Smooth muscle cell (in vitro differentiated cells): ENCODE measurements around the gene ADRA2A. TPM values are rescaled to one million over a fixed set of nuclear protein-coding genes. Genes with fewer than 3 reads are reported as not detected.

Source experiments
- DNase-seq: peaks from one replicate; lab custom pipeline; 2025; ENCODE audit not compliant: unreplicated experiment; lab: John Stamatoyannopoulos, UW
- H2AFZ ChIP-seq: fragments of 200-600 bp; sonication (generic); 2 replicates; pipeline ENCODE4 v1.6.0; 2016; ENCODE audit warnings: antibody characterized with exemption, low read depth, mild to moderate bottlenecking
- H3F3A ChIP-seq: fragments of 200-600 bp; sonication (generic); 2 replicates; pipeline ENCODE4 v1.6.0; 2017; ENCODE audit warnings: antibody characterized with exemption, low read depth
- H3K27ac ChIP-seq: fragments of 200-600 bp; sonication (generic); 2 replicates; pipeline ENCODE4 v1.5.1; 2016; ENCODE audit warnings: low read depth, mild to moderate bottlenecking
- H3K27me3 ChIP-seq: fragments of 200-600 bp; sonication (generic); 2 replicates; pipeline ENCODE4 v1.6.1; 2016; ENCODE audit warnings: low read depth, mild to moderate bottlenecking
- H3K36me3 ChIP-seq: fragments of 200-600 bp; sonication (generic); 2 replicates; pipeline ENCODE4 v1.5.1; 2016; ENCODE audit warnings: low read depth
- H3K4me1 ChIP-seq: fragments of 200-600 bp; sonication (generic); 2 replicates; pipeline ENCODE4 v1.5.1; 2016; ENCODE audit warnings: low read depth
- H3K4me2 ChIP-seq: fragments of 200-600 bp; sonication (generic); 2 replicates; pipeline ENCODE4 v1.6.0; 2016; ENCODE audit warnings: mild to moderate bottlenecking
- H3K4me3 ChIP-seq: fragments of 200-600 bp; sonication (generic); 2 replicates; pipeline ENCODE4 v1.5.1; 2016; ENCODE audit warnings: mild to moderate bottlenecking
- H3K79me2 ChIP-seq: fragments of 200-600 bp; sonication (generic); 2 replicates; pipeline ENCODE4 v1.6.0; 2016; ENCODE audit warnings: low read depth, mild to moderate bottlenecking
- H3K9ac ChIP-seq: fragments of 200-600 bp; sonication (generic); 2 replicates; pipeline ENCODE4 v1.6.0; 2016; ENCODE audit warnings: low read depth
- H3K9me3 ChIP-seq: fragments of 200-600 bp; sonication (generic); replicated peaks from 2 replicates; pipeline ENCODE4 v1.5.1; 2016; ENCODE audit warnings: low read depth
- H4K20me1 ChIP-seq: fragments of 200-600 bp; sonication (generic); 2 replicates; pipeline ENCODE4 v1.6.0; 2016; ENCODE audit warnings: low read depth
- WGBS: methylation state at CpG from one replicate; pipeline ENCODE4 v1.1.7; 2016; ENCODE audit warnings: low lambda C conversion rate; 5-methylcytosine and 5-hydroxymethylcytosine counted together
- polyA plus RNA-seq: library from polyadenylated mRNA; unstranded; fragments of >200 nt; fragmentation: Nextera tagmentation; extraction: Ambion mirVana; gene quantifications from 2 replicates; pipeline ENCODE4 v1.2.1, GENCODE V29; 2016
- total RNA-seq: library from RNA; depleted of rRNA; stranded (reverse); fragments of >200 nt; gene quantifications from 2 replicates; pipeline ENCODE4 v1.2.3, GENCODE V29; 2014
- TF ChIP-seq, protein P1 (sequence below): fragments of 200-600 bp; sonication (generic); IDR thresholded peaks from 2 replicates; pipeline ENCODE4 v1.5.1; 2017; ENCODE audit warnings: borderline replicate concordance, mild to moderate bottlenecking, antibody characterized with exemption; ENCODE audit not compliant: insufficient read depth, poor library complexity, severe bottlenecking

The ADRA2A gene
- total and polyA plus RNA-seq, 2 experiments from 2014 or later, result 0.67 to 3.8 TPM

DNA sequence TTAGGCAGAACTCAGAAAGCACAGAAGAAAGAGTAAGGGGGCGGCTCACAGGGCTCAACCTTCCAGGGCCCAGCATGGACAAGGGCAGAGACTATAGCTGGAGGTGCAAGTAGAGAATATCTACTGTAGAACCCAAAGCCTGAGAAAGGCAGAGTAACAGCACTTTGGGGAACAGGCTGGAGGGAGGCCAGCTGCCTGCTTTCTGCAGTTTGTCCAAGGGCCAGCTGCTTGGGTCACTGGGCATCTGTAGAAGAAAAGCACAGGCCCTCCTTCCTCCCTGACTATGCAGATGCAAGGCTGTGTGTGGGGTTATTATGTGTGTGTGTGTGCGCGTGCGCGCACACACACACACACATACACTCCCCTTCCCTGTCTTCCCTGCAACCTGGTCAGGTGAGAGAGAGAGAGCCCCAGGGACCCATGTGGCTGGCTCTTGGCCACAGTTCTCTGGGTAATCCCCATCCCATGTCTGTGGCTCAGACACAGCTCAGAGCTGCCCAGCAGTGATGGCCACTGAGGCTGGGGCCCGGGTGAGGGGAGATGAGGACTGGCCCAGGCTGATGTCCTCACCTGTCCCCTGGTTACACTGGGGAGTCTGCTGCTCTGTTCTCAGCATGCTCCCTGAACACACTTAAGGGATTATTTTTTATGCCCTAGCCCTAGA, 9.0 kb downstream of the ADRA2A start:
- Histone ChIP-seq H3K36me3 (no peaks in the 10 kb centered on the region), H3K4me3 (no peak overlapping the region)
- TF ChIP-seq, protein P1, sequence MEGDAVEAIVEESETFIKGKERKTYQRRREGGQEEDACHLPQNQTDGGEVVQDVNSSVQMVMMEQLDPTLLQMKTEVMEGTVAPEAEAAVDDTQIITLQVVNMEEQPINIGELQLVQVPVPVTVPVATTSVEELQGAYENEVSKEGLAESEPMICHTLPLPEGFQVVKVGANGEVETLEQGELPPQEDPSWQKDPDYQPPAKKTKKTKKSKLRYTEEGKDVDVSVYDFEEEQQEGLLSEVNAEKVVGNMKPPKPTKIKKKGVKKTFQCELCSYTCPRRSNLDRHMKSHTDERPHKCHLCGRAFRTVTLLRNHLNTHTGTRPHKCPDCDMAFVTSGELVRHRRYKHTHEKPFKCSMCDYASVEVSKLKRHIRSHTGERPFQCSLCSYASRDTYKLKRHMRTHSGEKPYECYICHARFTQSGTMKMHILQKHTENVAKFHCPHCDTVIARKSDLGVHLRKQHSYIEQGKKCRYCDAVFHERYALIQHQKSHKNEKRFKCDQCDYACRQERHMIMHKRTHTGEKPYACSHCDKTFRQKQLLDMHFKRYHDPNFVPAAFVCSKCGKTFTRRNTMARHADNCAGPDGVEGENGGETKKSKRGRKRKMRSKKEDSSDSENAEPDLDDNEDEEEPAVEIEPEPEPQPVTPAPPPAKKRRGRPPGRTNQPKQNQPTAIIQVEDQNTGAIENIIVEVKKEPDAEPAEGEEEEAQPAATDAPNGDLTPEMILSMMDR, result no peak

DNA sequence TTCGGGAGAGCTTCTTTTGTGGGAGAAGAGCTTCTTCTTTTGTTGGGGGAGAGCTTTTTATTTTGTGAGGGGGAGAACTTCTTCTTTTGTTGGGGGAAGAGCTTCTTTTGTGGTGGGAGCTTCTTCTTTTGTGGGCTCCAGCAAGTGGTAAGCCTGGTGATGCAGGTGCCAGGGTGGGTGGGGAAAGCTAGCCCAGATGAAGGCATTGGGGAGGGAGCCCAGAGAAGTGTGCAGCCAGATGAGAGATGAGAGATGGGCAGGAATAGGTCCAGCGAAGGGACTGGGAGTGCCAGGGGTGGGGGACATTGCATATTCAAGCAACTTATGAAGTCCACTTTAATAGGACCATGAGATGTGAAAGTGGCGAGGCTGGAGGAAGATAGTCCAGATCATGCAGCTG, 9.7 kb downstream of the ADRA2A start:
- WGBS, result 63% methylated on average over 3 of the region's 3 CpGs
- H3K27me3 ChIP-seq, result peaks cover 3% of the 10 kb centered on the region
- H3K79me2 ChIP-seq, result no peaks in the 10 kb centered on the region
- H3K4me2 ChIP-seq, result no peak overlapping the region
- H3K27ac ChIP-seq, result no peak overlapping the region
- no peak overlapping the region for H3K9ac ChIP-seq
- no peaks in the 10 kb centered on the region for H3K36me3 ChIP-seq
- TF ChIP-seq, protein P1, result no peak
- no peak overlapping the region for H2AFZ ChIP-seq
- H3K4me3 ChIP-seq, result no peak overlapping the region
- DNase-seq, result no peak
- H3K4me1 ChIP-seq, result no peaks in the 10 kb centered on the region
- no peaks in the 10 kb centered on the region for H3K9me3 ChIP-seq
- no peaks in the 10 kb centered on the region for H4K20me1 ChIP-seq
- no peaks in the 10 kb centered on the region for H3F3A ChIP-seq

More for the DNA sequence above, 9.0 kb downstream of the ADRA2A start:
- H3F3A ChIP-seq, result no peaks in the 10 kb centered on the region
- H3K4me1 ChIP-seq, result no peaks in the 10 kb centered on the region
- H4K20me1 ChIP-seq, result no peaks in the 10 kb centered on the region
- H3K27ac ChIP-seq, result no peak overlapping the region
- no peak overlapping the region for H3K9ac ChIP-seq
- no peaks in the 10 kb centered on the region for H3K79me2 ChIP-seq
- WGBS, result 78% methylated on average over 6 of the region's 6 CpGs
- DNase-seq, result no peak
- peaks cover 5% of the 10 kb centered on the region for H3K27me3 ChIP-seq
- no peak overlapping the region for H3K4me2 ChIP-seq
- no peaks in the 10 kb centered on the region for H3K9me3 ChIP-seq
- H2AFZ ChIP-seq, result no peak overlapping the region

DNA sequence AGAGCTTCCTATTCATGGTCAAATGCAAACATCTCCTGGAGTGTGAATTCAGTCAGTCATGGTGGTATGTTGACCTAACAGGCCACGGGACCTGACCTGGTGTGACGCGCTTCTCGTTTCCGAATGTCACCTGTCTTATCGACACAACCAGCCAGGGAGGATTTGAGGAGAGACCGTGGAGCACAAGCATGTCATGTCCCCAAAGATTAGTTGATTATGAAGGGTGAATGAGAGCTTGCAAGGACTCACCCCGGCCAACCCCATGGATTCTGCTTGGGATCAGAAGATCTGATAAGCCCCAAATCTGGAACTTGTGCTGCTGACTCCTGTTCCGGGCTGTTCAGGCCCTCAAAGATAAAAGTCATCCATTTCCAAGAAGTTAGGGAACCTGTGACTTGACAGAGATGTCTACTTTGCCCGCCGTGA, 10.5 kb downstream of the ADRA2A start:
- no peaks in the 10 kb centered on the region for H3K4me1 ChIP-seq
- no peaks in the 10 kb centered on the region for H3K36me3 ChIP-seq
- no peaks in the 10 kb centered on the region for H4K20me1 ChIP-seq
- H3K79me2 ChIP-seq, result no peaks in the 10 kb centered on the region
- H3K4me2 ChIP-seq, result no peak overlapping the region
- peaks cover under 1% of the 10 kb centered on the region for H3K27me3 ChIP-seq
- 93% methylated on average over 11 of the region's 11 CpGs for WGBS
- no peak overlapping the region for H3K9ac ChIP-seq
- no peaks in the 10 kb centered on the region for H3F3A ChIP-seq
- H3K27ac ChIP-seq, result no peak overlapping the region
- DNase-seq, result no peak
- TF ChIP-seq, protein P1, result no peak
- no peaks in the 10 kb centered on the region for H3K9me3 ChIP-seq
- no peak overlapping the region for H3K4me3 ChIP-seq
- H2AFZ ChIP-seq, result no peak overlapping the region

DNA sequence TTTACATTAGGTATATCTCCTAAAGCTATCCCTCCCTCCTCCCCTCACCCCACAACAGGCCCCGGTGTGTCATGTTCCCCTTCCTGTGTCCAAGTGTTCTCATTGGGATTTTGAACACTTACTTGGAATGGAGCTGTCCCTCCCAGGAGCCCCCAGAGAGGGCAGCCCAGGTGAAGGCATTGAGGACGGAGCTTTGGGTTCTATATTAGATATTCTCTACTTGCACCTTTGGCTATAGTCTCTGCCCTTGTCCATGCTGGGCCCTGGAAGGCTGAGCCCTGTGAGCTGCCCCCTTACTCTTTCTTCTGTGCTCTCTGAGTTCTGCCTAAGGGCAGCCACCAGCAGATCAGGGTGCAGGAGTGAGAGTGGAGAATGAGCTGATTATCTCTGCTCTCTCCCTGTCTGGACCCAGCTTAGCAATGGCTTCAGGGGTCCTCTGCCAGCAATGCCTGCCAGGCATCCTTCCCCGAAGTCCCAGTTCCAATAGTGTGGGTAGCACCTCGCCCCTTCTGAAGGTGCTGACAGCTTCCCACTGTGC, 11.2 kb downstream of the ADRA2A start:
- Histone ChIP-seq H3K79me2 (no peaks in the 10 kb centered on the region), H3K27me3 (no peaks in the 10 kb centered on the region), H3K9me3 (no peaks in the 10 kb centered on the region), H3F3A (no peaks in the 10 kb centered on the region), H4K20me1 (no peaks in the 10 kb centered on the region), H3K27ac (no peak overlapping the region), H3K9ac (no peak overlapping the region), H3K36me3 (no peaks in the 10 kb centered on the region), H3K4me2 (no peak overlapping the region), H3K4me1 (no peaks in the 10 kb centered on the region), H2AFZ (no peak overlapping the region), H3K4me3 (no peak overlapping the region)
- 83% methylated on average over 4 of the region's 4 CpGs for WGBS
- no peak for DNase-seq
- TF ChIP-seq, protein P1, result no peak
